RKO (cell line): ENCODE data around the gene PCDHGC3.
A peak's percentile ranks its signal among the peaks of the same experiment; 100 is the strongest.
"Not testable (repeated sequence)": the region's sequence is repeated elsewhere in the genome, so short reads cannot be mapped to it uniquely, and the experiment has no call there.

Experiments used
- DNase-seq: peaks from one replicate; pipeline ENCODE4 v3.0.0-alpha.2; 2016; ENCODE audit warnings: low spot score

The PCDHGC3 gene

DNA sequence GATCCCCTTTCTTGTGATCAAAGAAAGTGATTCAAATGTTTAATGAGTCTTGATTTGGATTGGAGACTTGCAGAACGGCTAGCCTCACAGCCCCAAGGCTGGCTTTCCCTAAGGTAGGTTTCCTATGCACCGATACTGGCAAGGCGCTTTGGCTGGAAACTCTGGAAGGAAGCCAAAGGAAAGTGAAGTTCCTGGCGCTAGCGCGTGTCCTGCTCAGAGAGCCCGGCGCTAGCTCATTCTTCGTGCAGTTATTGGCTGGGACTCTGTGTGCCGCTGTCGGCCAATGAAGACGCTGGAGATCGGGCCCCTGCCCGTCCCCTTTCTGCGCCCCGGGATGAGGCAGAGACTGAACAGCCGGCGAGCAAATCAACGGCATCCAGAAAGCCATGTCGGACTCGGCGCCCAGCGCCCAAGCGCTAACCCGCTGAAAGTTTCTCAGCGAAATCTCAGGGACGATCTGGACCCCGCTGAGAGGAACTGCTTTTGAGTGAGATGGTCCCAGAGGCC lies at the start of gene PCDHGC3:
Gene PCDHGC3 (plus strand): TSS at position 342 of the 507 bp plus-strand sequence. CDS start 151 bp downstream, at position 493.
- no peak for DNase-seq

DNA sequence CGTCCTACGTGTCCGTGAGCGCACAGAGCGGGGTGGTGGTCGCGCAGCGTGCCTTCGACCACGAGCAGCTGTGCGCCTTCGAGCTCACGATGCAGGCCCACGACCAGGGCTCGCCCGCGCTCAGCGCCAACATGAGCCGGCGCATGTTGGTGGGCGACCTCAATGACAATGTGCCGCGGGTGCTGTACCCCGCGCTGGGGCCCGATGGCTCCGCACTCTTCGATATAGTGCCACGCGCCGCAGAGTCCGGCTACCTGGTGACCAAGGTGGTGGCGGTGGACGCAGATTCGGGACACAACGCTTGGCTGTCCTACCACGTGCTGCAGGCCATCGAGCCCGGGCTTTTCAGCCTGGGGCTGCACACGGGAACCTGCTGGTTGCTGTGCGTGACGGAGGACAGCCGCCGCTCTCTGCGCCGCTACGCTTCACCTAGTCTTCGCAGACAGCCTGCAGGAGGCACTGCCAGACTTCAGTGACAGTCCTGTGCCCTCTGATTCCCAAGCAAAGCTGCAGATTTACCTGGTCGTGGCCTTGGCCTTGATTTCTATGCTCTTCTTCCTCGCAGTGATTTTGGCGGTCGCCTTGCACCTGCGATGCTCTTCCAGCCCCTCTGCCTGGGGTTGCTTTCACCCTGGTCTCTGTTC lies 47.9 kb upstream of the PCDHGC3 start:
- no peak for DNase-seq

DNA sequence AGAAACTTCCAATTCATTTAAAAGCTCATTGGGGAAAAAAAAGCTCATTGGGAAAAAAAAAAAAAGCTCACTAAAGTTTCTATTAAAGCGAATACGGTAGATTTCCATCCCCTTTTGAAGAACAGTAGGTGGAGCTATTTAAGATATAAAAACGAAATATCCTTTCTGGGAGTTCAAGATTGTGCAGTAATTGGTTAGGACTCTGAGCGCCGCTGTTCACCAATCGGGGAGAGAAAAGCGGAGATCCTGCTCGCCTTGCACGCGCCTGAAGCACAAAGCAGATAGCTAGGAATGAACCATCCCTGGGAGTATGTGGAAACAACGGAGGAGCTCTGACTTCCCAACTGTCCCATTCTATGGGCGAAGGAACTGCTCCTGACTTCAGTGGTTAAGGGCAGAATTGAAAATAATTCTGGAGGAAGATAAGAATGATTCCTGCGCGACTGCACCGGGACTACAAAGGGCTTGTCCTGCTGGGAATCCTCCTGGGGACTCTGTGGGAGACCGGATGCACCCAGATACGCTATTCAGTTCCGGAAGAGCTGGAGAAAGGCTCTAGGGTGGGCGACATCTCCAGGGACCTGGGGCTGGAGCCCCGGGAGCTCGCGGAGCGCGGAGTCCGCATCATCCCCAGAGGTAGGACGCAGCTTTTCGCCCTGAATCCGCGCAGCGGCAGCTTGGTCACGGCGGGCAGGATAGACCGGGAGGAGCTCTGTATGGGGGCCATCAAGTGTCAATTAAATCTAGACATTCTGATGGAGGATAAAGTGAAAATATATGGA lies 45.2 kb upstream of the PCDHGC3 start, which contains the start of gene PCDHGA12:
Gene PCDHGA12 (plus strand): TSS at position 176 of the 782 bp plus-strand sequence. CDS start 253 bp downstream, at position 429.
- peak; percentile 23 for DNase-seq

DNA sequence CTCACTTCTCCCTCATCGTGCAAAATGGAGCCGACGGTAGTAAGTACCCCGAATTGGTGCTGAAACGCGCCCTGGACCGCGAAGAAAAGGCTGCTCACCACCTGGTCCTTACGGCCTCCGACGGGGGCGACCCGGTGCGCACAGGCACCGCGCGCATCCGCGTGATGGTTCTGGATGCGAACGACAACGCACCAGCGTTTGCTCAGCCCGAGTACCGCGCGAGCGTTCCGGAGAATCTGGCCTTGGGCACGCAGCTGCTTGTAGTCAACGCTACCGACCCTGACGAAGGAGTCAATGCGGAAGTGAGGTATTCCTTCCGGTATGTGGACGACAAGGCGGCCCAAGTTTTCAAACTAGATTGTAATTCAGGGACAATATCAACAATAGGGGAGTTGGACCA lies 44.5 kb upstream of the PCDHGC3 start:
- no peak for DNase-seq

DNA sequence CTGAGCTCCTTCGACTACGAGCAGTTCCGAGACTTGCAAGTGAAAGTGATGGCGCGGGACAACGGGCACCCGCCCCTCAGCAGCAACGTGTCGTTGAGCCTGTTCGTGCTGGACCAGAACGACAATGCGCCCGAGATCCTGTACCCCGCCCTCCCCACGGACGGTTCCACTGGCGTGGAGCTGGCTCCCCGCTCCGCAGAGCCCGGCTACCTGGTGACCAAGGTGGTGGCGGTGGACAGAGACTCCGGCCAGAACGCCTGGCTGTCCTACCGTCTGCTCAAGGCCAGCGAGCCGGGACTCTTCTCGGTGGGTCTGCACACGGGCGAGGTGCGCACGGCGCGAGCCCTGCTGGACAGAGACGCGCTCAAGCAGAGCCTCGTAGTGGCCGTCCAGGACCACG lies 43.5 kb upstream of the PCDHGC3 start:
- DNase-seq: not testable (repeated sequence)

DNA sequence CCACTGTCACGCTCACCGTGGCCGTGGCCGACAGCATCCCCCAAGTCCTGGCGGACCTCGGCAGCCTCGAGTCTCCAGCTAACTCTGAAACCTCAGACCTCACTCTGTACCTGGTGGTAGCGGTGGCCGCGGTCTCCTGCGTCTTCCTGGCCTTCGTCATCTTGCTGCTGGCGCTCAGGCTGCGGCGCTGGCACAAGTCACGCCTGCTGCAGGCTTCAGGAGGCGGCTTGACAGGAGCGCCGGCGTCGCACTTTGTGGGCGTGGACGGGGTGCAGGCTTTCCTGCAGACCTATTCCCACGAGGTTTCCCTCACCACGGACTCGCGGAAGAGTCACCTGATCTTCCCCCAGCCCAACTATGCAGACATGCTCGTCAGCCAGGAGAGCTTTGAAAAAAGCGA lies 43.0 kb upstream of the PCDHGC3 start:
- not testable (repeated sequence) for DNase-seq

DNA sequence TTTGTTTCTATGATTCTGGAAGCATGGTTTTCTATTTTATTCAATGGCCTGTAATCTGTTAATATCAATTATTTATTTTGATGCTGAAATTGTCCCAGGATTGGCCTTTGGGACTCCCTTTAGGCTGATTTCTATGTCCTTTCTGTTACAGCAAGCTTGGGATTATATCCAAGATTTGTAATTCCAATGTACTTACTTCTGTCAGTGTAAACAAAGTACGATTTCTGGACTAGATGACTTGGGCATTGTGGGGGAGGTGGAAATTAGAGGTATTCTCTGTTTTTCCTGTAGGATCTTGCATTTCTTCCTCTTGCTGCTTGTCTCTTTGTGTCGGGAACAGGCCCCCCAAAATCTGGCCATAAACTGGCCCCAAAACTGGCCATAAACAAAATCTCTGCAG lies 41.8 kb upstream of the PCDHGC3 start:
- no peak for DNase-seq

DNA sequence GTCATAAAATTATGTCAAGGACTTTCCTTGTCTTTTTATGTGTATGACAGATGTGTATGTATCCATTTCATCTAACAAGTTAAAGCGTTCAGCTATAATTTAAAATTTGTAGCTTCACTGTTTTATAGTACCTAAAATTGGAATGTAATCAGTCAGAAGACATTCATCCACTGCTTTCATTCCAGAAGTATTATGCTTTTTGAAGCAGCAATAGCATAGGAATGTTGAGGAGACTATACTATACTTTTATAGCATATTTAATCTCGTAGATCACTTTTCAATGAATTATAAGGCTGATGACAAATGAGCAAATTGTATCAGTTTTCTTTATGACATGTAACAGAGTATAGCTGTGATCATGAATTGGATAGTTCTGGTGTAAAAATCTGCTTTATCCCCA lies 38.5 kb upstream of the PCDHGC3 start:
- DNase-seq: no peak

DNA sequence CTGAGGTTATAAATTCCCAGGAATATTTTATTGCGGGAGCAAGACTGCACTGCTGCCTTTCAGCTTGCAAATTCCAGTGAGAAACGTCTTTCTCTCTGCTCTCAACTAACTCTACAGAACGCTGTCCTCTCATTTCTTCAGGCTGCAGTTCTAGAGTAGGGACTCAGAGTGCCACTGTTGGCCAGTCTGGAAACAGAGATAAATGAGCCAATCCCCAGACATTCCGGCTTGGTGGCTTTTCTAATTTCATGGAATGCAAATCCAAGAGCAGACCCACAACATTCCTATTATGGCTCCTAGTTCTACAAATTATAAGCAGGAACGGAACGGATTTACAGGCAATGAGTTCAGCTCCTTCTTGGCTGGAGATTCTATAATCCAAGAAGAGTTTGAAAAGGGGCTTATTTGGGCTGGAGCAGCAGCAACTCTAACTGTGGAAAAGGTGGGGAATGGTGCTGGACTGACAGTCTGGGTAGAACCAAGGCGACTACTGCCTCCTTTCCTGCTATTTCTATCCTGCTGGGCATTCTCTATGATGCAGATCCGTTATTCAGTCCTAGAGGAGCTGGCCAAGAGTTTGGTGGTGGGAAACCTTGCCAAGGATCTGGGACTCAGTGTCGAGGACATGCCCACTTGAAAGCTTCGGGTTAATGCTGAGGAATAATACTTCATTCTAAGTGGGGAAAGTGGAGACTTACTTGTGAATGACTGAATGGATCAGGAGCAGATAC lies 36.2 kb upstream of the PCDHGC3 start:
- DNase-seq: no peak

DNA sequence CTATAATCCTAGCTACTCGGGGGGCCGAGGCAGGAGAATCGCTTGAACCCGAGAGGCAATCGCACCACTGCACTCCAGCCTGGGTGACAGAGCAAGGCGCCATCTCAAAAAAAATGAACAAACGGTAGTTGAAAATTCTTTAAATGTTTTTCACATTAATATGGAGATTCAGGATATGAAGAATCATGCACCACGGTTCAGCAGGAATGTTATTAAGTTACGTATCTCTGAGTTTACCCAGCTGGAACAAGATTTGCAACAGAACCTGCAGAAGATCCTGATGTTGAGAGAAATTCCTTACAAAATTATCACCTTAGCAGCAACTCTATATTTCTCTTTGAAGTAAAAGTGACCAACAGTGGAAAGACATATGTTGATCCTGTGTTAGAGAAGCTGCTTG lies 35.4 kb upstream of the PCDHGC3 start:
- no peak for DNase-seq

DNA sequence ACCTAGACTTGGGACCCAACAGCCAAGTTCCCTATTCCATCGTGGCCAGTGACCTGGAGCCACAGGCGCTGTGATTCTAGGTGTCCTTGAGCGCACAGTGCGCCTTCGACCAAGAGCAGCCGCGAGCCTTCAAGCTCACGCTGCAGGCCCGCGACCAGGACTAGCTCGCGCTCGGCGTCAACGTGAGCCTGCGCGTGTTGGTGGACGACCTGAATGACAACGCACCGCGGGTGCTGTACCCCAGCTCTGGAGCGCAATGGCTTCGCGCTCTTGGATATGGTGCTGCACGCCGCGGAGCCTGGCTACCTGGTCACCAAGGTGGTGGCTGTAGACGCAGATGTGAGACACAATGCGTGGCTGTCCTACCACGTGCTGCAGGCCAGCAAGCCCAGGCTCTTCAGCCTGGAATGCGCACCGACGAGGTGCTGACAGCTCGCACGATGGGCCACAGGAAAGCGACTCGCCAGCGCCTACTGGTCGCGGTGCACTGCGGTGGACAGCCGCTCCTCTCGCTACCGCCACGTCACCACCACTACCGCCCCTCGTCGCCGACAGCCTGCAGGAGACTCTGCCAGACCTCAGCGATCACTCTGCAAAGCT lies 34.1 kb upstream of the PCDHGC3 start:
- no peak for DNase-seq

DNA sequence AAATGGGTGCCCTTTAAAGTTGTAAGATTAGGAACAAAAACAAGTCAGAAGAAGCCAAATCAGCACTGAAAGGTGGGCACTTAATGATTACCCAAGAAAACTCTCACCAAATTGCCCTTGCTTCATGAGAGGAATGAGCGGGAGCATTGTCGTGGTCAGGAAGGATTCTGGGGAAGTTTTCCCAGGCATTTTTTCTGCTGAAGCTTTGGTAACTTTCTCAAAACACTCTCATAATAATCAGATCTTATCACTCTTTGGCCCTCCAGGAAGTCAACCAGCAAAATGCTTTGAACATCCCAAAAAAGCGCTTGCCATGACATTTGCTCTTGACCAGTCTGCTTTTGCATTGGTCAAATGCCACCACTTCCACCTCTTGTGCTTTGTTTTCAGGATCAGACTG lies 10.4 kb upstream of the PCDHGC3 start:
- no peak for DNase-seq

DNA sequence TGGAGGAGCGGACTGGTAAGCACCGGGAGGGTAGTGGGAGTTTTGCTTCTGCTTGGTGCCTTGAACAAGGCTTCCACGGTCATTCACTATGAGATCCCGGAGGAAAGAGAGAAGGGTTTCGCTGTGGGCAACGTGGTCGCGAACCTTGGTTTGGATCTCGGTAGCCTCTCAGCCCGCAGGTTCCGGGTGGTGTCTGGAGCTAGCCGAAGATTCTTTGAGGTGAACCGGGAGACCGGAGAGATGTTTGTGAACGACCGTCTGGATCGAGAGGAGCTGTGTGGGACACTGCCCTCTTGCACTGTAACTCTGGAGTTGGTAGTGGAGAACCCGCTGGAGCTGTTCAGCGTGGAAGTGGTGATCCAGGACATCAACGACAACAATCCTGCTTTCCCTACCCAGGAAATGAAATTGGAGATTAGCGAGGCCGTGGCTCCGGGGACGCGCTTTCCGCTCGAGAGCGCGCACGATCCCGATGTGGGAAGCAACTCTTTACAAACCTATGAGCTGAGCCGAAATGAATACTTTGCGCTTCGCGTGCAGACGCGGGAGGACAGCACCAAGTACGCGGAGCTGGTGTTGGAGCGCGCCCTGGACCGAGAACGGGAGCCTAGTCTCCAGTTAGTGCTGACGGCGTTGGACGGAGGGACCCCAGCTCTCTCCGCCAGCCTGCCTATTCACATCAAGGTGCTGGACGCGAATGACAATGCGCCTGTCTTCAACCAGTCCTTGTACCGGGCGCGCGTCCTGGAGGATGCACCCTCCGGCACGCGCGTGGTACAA lies 556 bp downstream of the PCDHGC3 start:
- no peak for DNase-seq

DNA sequence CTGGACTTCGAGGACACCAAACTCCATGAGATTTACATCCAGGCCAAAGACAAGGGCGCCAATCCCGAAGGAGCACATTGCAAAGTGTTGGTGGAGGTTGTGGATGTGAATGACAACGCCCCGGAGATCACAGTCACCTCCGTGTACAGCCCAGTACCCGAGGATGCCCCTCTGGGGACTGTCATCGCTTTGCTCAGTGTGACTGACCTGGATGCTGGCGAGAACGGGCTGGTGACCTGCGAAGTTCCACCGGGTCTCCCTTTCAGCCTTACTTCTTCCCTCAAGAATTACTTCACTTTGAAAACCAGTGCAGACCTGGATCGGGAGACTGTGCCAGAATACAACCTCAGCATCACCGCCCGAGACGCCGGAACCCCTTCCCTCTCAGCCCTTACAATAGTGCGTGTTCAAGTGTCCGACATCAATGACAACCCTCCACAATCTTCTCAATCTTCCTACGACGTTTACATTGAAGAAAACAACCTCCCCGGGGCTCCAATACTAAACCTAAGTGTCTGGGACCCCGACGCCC lies 1.3 kb downstream of the PCDHGC3 start:
- DNase-seq: no peak

DNA sequence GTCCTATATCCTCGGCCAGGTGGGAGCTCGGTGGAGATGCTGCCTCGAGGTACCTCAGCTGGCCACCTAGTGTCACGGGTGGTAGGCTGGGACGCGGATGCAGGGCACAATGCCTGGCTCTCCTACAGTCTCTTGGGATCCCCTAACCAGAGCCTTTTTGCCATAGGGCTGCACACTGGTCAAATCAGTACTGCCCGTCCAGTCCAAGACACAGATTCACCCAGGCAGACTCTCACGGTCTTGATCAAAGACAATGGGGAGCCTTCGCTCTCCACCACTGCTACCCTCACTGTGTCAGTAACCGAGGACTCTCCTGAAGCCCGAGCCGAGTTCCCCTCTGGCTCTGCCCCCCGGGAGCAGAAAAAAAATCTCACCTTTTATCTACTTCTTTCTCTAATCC lies 2.0 kb downstream of the PCDHGC3 start:
- DNase-seq: no peak

DNA sequence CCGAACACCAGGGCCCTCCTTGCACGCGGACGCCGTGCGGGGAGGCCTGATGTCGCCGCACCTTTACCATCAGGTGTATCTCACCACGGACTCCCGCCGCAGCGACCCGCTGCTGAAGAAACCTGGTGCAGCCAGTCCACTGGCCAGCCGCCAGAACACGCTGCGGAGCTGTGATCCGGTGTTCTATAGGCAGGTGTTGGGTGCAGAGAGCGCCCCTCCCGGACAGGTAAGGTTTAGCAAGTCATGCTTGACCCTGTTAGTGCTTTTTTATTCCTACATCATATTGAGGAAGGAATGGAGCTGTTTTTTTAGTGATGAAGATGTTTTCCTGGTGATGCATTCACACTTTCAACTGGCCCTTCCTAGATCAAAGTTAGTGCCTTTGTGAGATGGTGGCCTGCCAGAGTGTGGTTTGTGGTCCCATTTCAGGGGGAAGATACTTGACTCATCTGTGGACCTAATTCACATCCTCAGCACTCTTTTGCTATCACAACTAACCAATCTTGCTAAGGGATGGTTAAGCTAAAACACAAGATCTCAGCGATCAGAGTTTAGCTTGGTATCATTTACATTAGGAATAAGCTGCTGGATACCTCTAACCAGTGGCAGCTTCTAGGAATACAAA lies 2.7 kb downstream of the PCDHGC3 start:
- DNase-seq: no peak

DNA sequence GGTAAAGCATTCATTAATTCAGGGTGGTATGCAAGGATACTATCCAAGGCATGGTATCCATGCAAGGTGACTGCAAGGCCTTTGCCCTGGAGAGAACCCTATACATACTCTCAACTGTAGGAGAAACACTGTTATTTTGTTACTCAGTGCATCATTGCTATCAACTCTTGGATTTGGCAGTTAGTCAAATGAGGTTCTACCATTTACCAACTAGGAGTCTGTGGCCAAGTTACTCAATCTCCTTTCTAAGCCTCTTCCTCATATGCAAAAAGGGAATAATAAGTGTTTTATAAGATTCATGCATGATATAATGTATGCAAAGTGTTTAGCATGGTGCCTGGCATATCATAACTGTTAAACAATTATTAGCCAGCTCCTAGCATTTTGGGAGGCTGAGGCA lies 4.0 kb downstream of the PCDHGC3 start:
- DNase-seq: no peak

DNA sequence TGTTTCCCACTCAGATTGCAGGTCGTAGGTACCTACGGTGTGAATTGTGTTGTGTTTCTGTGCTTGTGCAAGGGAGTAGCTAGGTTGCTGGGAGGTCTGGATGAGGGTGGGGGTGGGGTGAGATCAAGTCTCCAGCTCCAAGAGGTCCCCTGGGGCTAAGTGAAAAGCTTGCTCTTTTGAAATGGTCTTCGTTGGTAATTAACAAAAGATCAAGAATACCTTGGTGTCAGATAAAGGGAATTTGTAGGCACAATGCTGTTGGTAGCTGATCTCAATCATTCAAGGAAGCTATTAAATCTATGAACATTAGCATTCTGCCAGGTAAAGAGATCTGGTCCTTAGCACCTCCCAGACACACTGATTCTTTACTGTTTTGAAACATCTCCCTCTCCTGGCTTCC lies 8.1 kb downstream of the PCDHGC3 start:
- no peak for DNase-seq

DNA sequence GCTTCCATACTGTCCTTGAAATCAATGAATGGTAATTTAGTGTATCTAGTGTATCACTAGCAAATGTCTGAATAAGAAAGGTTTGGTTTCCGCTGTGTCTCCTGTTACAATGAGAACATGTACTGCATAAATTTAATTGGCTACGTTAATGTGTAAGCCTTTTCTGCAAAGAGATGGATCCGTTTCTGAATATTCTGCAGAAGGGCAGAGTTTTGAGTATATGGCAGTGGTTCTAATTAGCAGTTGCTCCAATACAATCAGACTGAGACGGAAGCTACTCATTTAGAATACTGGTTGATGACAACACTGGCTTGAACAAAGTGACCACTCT lies 8.5 kb downstream of the PCDHGC3 start:
- no peak for DNase-seq

DNA sequence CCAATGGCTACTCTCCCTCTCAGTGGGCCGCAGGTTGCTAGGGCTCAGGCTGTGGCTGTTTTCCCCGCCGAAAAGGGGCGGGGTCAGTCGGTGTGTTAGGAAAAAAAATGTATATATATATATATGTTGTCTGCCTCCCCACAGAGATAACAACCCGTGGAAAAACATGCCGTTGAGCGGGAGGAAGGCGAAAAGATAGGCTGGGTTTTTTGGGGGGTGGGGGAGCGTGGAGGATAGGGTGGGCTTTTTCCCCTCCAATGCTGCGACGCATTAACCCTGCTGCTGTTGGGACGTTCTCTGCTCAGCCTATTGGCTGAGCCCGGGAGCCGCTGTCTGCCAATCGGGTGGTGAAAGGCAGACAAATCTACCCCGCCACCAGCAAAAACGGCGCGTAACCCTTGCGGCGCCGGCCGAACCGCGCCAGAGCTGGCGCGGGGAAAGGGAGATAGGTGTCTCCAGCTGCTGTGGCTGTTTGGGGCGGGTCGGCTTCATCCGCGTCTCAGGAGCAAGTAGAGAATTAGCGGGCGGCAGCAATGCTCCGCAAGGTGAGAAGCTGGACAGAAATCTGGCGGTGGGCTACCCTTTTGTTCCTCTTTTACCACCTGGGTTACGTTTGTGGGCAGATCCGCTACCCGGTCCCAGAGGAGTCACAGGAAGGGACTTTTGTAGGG lies 9.0 kb downstream of the PCDHGC3 start, which contains the start of gene PCDHGC4:
Gene PCDHGC4 (plus strand): TSS at position 390 of the 671 bp plus-strand sequence. CDS start 144 bp downstream, at position 534.
- no peak for DNase-seq
